C4-2B (cell line): ENCODE results near the gene AGAP9.

ENCODE experiments used
- ZFX ChIP-seq: fragments of 450-650 bp; IDR thresholded peaks from 2 replicates; pipeline ENCODE4 v1.6.1; 2017
- TF ChIP-seq, protein P1 (sequence below): fragments of 450-650 bp; conservative IDR thresholded peaks from 2 replicates; pipeline ENCODE4 v1.5.1; 2017; ENCODE audit warnings: mild to moderate bottlenecking

DNA sequence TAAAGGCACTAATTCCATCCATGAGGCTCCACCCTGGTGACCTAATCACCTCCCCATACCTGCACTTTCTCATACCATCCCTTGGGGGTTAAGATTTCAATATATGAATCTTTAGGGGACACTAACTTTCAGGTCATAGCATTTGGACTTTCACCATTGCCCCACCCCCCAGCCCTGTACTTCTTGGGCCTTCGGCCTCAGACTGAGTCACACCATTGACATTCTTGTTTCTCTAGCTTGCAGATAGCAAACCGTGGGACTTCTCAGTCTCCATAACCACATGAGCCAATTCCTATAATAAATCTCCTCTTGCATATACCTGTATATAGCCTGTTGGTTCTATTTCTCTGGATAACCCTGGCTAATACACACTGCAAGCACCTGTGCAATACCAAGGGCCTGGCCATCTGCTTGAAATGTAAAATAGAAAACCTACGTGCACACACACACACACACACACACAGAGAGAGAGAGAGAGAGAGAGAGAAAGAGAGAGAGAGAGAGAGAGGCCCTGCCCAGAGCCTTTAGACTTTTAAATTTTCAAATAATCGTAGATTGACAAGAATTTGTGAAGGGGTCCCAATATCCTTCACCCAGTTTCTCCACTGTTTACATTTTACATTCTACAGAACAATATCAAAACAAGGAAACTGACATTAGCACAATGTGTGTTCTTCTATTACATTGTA lies 64.8 kb downstream of the AGAP9 start:
- TF ChIP-seq, protein P1, sequence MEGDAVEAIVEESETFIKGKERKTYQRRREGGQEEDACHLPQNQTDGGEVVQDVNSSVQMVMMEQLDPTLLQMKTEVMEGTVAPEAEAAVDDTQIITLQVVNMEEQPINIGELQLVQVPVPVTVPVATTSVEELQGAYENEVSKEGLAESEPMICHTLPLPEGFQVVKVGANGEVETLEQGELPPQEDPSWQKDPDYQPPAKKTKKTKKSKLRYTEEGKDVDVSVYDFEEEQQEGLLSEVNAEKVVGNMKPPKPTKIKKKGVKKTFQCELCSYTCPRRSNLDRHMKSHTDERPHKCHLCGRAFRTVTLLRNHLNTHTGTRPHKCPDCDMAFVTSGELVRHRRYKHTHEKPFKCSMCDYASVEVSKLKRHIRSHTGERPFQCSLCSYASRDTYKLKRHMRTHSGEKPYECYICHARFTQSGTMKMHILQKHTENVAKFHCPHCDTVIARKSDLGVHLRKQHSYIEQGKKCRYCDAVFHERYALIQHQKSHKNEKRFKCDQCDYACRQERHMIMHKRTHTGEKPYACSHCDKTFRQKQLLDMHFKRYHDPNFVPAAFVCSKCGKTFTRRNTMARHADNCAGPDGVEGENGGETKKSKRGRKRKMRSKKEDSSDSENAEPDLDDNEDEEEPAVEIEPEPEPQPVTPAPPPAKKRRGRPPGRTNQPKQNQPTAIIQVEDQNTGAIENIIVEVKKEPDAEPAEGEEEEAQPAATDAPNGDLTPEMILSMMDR: no peak
- no peak for TF ChIP-seq ZFX
